ENCODE measurements around the gene POGK.

The POGK gene

DNA sequence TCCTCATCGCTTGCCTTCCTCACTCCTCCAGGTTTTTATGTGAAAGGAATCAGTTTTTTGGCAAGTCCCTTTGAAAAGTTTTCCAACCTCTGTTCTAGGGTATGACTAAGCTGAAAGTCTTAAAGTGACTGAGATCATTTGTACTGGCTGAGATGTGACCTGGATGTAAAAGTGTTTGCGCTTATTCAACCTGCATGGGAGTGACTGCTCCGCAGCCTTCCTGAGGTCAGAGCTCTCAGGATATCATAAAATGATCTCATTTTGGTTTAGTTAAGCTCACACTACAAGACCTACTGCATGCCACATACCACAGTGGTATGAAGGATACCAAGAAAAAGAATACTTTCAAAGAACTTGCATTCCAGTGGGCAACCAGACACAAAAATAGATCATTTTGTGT lies 66.6 kb downstream of the POGK start:
- no peak for DNase-seq
